ENCODE measurements around the gene GPR3. TPM values are rescaled to one million over a fixed set of nuclear protein-coding genes. Genes with fewer than 3 reads are reported as not detected.

The GPR3 gene
- total and polyA plus RNA-seq, 2 of the 8 experiments (the other 6 are each of a cell fraction or from before 2014, with no cell fraction given): 9.9 to 26.5 TPM

GRCh38 chr1:27343639-27344025, 48.8 kb upstream of the GPR3 start:
- H3K27me3 ChIP-seq (replicated peaks in 1 of 4; ENCODE audit: control insufficient read depth in 3 of 4, extremely low read depth in 1 of 4, insufficient read depth in 3 of 4, low read length in 3 of 4): peaks cover 0 to 2% (median 0%) of the 10 kb centered on the region in 4 experiments; a peak in 1 of 7 replicates
- H3K56ac ChIP-seq (replicated peaks; ENCODE audit: insufficient read length, low read depth, low read length): no peak overlapping the region
- H4K5ac ChIP-seq (ENCODE audit: insufficient read length, low read depth, low read length): peak overlapping the region; percentile 29
- H3K4me1 ChIP-seq (replicated peaks in 1 of 4; ENCODE audit: control insufficient read depth in 3 of 4, insufficient read depth in 4 of 4, low read length in 3 of 4): peaks cover 0 to 26% (median 20%) of the 10 kb centered on the region in 4 experiments; a peak in 6 of 7 replicates
- ChIA-PET POLR2A (ENCODE audit: partially characterized antibody) (interaction anchor here (0.8 to 3.2 kb wide), 3 partner anchors 11 to 54 kb away, joined by 3 to 8 read pairs (median 7); partner anchors contain the start of gene CD164L2), CTCF (ENCODE audit: partially characterized antibody) (interaction anchor here (0.8 to 17.0 kb wide), 7 partner anchors 9 to 53 kb away, joined by 3 to 321 read pairs (median 10); no protein-coding TSS in a partner anchor)
- H3K27ac ChIP-seq (ENCODE audit: low read depth, low read length): no peak overlapping the region
- WGBS, 2 experiments (ENCODE audit: extremely low coverage in 1 of 2, insufficient coverage in 1 of 2, insufficient read length in 1 of 2, insufficient replicate concordance in 2 of 2, low coverage in 1 of 2, low lambda C conversion rate in 2 of 2, missing lambda C conversion rate in 1 of 2): 95% methylated on average over 5 of the region's 5 CpGs; no CpG with 5 or more reads in 1 of the 2 experiments
- H2BK15ac ChIP-seq (ENCODE audit: low read length): peak overlapping the region; percentile 74; the same call in 1 of the 2 replicates
- no peak overlapping the region for H3K9ac ChIP-seq (replicated peaks in 1 of 4; ENCODE audit: extremely low read depth in 1 of 4, low read depth in 3 of 4, low read length in 3 of 4)
- H3K4ac ChIP-seq (replicated peaks; ENCODE audit: insufficient read length, low read depth, low read length): no peak overlapping the region
- no peak overlapping the region for H4K8ac ChIP-seq (ENCODE audit: extremely low read depth, insufficient read depth, low read length)
- H3K23ac ChIP-seq (ENCODE audit: insufficient read length): no peak overlapping the region
- H3K36me3 ChIP-seq (ENCODE audit: control insufficient read depth in 2 of 4, insufficient read depth in 4 of 4, low read length in 3 of 4): 0 out of 8 replicates have a peak, but pooled peaks cover 0 to 3% (median 0%) of the 10 kb centered on the region in 4 experiments
- H3K14ac ChIP-seq (ENCODE audit: insufficient read length): no peak overlapping the region
- peaks cover 6% of the 10 kb centered on the region; the same call in 1 of the 2 replicates for H3K23me2 ChIP-seq (ENCODE audit: low read depth, low read length)
- H2AFZ ChIP-seq (ENCODE audit: low read length): no peak overlapping the region
- H4K20me1 ChIP-seq (replicated peaks in 1 of 2; ENCODE audit: control insufficient read depth in 1 of 2, insufficient read depth in 2 of 2, low read length in 2 of 2): peaks cover 2 to 9% of the 10 kb centered on the region in 2 experiments
- no peaks in the 10 kb centered on the region for H3K79me1 ChIP-seq (ENCODE audit: low read depth, low read length)
- 0 out of 2 replicates have a peak overlapping the region, but pooled peaks have one; percentile 86 for H2AK5ac ChIP-seq (ENCODE audit: low read depth, low read length)
- H3K4me2 ChIP-seq (ENCODE audit: insufficient read depth in 1 of 2, low read depth in 2 of 2, low read length in 2 of 2): peak overlapping the region; percentile 78 to 94; a peak in 3 of 4 replicates
- FAIRE-seq (no peak), DNase-seq (ENCODE audit: low read depth in 1 of 2, low spot score in 2 of 2) (no peak)
- H2BK120ac ChIP-seq (replicated peaks; ENCODE audit: low read depth, low read length): no peak overlapping the region
- no peak overlapping the region; the same call in 1 of the 2 replicates for H2BK20ac ChIP-seq (ENCODE audit: low read length)
- no peak overlapping the region for H3K4me3 ChIP-seq (ENCODE audit: extremely low read depth in 1 of 4, insufficient read depth in 2 of 4, low read depth in 3 of 4, low read length in 4 of 4)
- H4K91ac ChIP-seq (replicated peaks; ENCODE audit: insufficient read length, low read length): peak overlapping the region; percentile 48
- peaks cover 0 to 4% of the 10 kb centered on the region in 2 experiments; a peak in 1 of 4 replicates for H3K79me2 ChIP-seq (ENCODE audit: control insufficient read depth in 1 of 2, insufficient read depth in 2 of 2, low read length in 2 of 2)
- H2BK12ac ChIP-seq (ENCODE audit: low read depth, low read length): peak overlapping the region; percentile 92; the same call in 1 of the 2 replicates
- no peaks in the 10 kb centered on the region for H3K9me3 ChIP-seq (ENCODE audit: insufficient read depth in 2 of 2, low read depth in 1 of 2, low read length in 1 of 2)
- H3K18ac ChIP-seq (ENCODE audit: extremely low read depth, low read length): peak overlapping the region; percentile 83; the same call in 1 of the 2 replicates
- peak overlapping the region; percentile 76; the same call in 1 of the 2 replicates for H2BK5ac ChIP-seq (ENCODE audit: low read depth, low read length)
- no peak for TF ChIP-seq EP300 (IDR thresholded peaks at IDR 0.05; ENCODE audit: borderline replicate concordance in 1 of 2, low read depth in 2 of 2, low read length in 2 of 2)
- TF ChIP-seq SIX5 (IDR thresholded peaks at IDR 0.05; ENCODE audit: low read depth, low read length): no peak
- TF ChIP-seq SP4 (IDR thresholded peaks at IDR 0.05; ENCODE audit: low read length): no peak
- TF ChIP-seq YY1 (IDR thresholded peaks at IDR 0.05; ENCODE audit: low read depth, low read length): no peak
- TF ChIP-seq, protein P1, sequence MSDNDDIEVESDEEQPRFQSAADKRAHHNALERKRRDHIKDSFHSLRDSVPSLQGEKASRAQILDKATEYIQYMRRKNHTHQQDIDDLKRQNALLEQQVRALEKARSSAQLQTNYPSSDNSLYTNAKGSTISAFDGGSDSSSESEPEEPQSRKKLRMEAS (IDR thresholded peaks at IDR 0.05): no peak
- TF ChIP-seq TAF1 (IDR thresholded peaks at IDR 0.05; ENCODE audit: low read depth, low read length): no peak
- no peak for TF ChIP-seq POLR2AphosphoS5 (IDR thresholded peaks at IDR 0.05; ENCODE audit: low read depth, low read length)
- TF ChIP-seq ZNF274 (IDR thresholded peaks at IDR 0.05; ENCODE audit: borderline replicate concordance, extremely low read depth, low read length): no peak
- TF ChIP-seq PHF8 (conservative IDR thresholded peaks at IDR 0.05; ENCODE audit: low read depth, low read length): no peak

All from H1 (cell line).